GM03348 (cell line): ENCODE data around the gene DNAH8.

Experiments
- DNase-seq: peaks from one replicate; pipeline ENCODE4 v3.0.0; 2012; ENCODE audit warnings: low spot score

The DNAH8 gene

GRCh38 chr6:39018103-39018502, 303.0 kb downstream of the DNAH8 start:
- DNase-seq, result no peak

GRCh38 chr6:39020136-39020535, 305.0 kb downstream of the DNAH8 start:
- no peak for DNase-seq

- DNase-seq, result no peak
Measured at GRCh38 chr6:39021041-39021440, 305.9 kb downstream of the DNAH8 start.

GRCh38 chr6:39021779-39022178, 306.7 kb downstream of the DNAH8 start:
- no peak for DNase-seq

GRCh38 chr6:39026175-39026574, 311.1 kb downstream of the DNAH8 start:
- DNase-seq, result no peak

- DNase-seq, result peak; percentile 59
Measured at GRCh38 chr6:39029156-39030011, 314.3 kb downstream of the DNAH8 start.

GRCh38 chr6:39035681-39036080, 320.6 kb downstream of the DNAH8 start:
- DNase-seq, result no peak

- DNase-seq, result no peak
Measured at GRCh38 chr6:39037082-39037508, 322.0 kb downstream of the DNAH8 start.

- no peak for DNase-seq
Measured at GRCh38 chr6:39037707-39038106, 322.6 kb downstream of the DNAH8 start.

GRCh38 chr6:39040080-39040673, 325.1 kb downstream of the DNAH8 start:
- no peak for DNase-seq

GRCh38 chr6:39041072-39041471, 326.0 kb downstream of the DNAH8 start:
- no peak for DNase-seq

- DNase-seq, result no peak
Measured at GRCh38 chr6:39043776-39044175, 328.7 kb downstream of the DNAH8 start.

- no peak for DNase-seq
Measured at GRCh38 chr6:39044181-39044580, 329.1 kb downstream of the DNAH8 start.

GRCh38 chr6:39047434-39048327, 332.6 kb downstream of the DNAH8 start:
- no peak for DNase-seq

GRCh38 chr6:39048481-39049399, 333.6 kb downstream of the DNAH8 start, which contains the start of gene GLP1R:
Gene GLP1R, plus strand, starts transcription at chr6:39048781. Its CDS starts 60 bp downstream, at chr6:39048841.
- no peak for DNase-seq

GRCh38 chr6:39049575-39050283, 334.6 kb downstream of the DNAH8 start:
- DNase-seq, result no peak

- DNase-seq, result no peak
Measured at GRCh38 chr6:39050453-39051112, 335.5 kb downstream of the DNAH8 start.

- DNase-seq, result no peak
Measured at GRCh38 chr6:39051399-39052122, 336.4 kb downstream of the DNAH8 start.

- no peak for DNase-seq
Measured at GRCh38 chr6:39053016-39053624, 338.0 kb downstream of the DNAH8 start.
